ENCODE measurements around the gene ARHGEF25. TPM values are rescaled to one million over a fixed set of nuclear protein-coding genes. Genes with fewer than 3 reads are reported as not detected.

The ARHGEF25 gene
- total and polyA plus RNA-seq, 2 of the 13 experiments (the other 11 are each of a cell fraction or from before 2014, with no cell fraction given), result 11.5 to 12.5 TPM

GRCh38 chr12:57590864-57591781 is 20.1 kb upstream of the ARHGEF25 start, which contains the start of gene PIP4K2C (continued):
- TF ChIP-seq ZBTB37 (CRISPR knock-in tag; IDR thresholded peaks at IDR 0.05) (no peak), MZF1 (CRISPR knock-in tag; IDR thresholded peaks at IDR 0.05; ENCODE audit: borderline replicate concordance) (no peak), SCMH1 (CRISPR knock-in tag; IDR thresholded peaks at IDR 0.05; ENCODE audit: borderline replicate concordance) (no peak), ZNF724P (CRISPR knock-in tag; IDR thresholded peaks at IDR 0.05; ENCODE audit: borderline replicate concordance) (0 out of 2 replicates have a peak, but pooled peaks have one; percentile 5), JUN (CRISPR knock-in tag; IDR thresholded peaks at IDR 0.05) (peak; percentile 18; the same call in 1 of the 2 replicates), TARDBP (CRISPR knock-in tag; IDR thresholded peaks at IDR 0.05) (no peak; the same call in 1 of the 2 replicates), HCFC1 (IDR thresholded peaks at IDR 0.05; ENCODE audit: low read depth, low read length) (no peak), FOXC1 (CRISPR knock-in tag; IDR thresholded peaks at IDR 0.05; ENCODE audit: borderline replicate concordance) (no peak; the same call in 1 of the 2 replicates), SMAD9 (CRISPR knock-in tag; IDR thresholded peaks at IDR 0.05) (no peak), SNAI1 (CRISPR knock-in tag; IDR thresholded peaks at IDR 0.05; ENCODE audit: borderline replicate concordance) (0 out of 2 replicates have a peak, but pooled peaks have one; percentile 66), TBX2 (CRISPR knock-in tag; IDR thresholded peaks at IDR 0.05; ENCODE audit: borderline replicate concordance) (peak; percentile 28; the same call in 1 of the 2 replicates), BCL6 (CRISPR knock-in tag; IDR thresholded peaks at IDR 0.05) (no peak), ZNF567 (CRISPR knock-in tag; IDR thresholded peaks at IDR 0.05; ENCODE audit: borderline replicate concordance) (no peak), YEATS4 (CRISPR knock-in tag; IDR thresholded peaks at IDR 0.05; ENCODE audit: borderline replicate concordance) (no peak), ZIK1 (CRISPR knock-in tag; IDR thresholded peaks at IDR 0.05; ENCODE audit: borderline replicate concordance, low read depth) (no peak), RFXANK (CRISPR knock-in tag; IDR thresholded peaks at IDR 0.05) (no peak), MED1 (CRISPR knock-in tag; IDR thresholded peaks at IDR 0.05) (no peak), ATF7 (IDR thresholded peaks at IDR 0.05) (no peak), ATF7 (CRISPR knock-in tag; IDR thresholded peaks at IDR 0.05) (no peak), ZNF710 (CRISPR knock-in tag; IDR thresholded peaks at IDR 0.05; ENCODE audit: borderline replicate concordance) (0 out of 2 replicates have a peak, but pooled peaks have one; percentile 44), ZFP1 (CRISPR knock-in tag; IDR thresholded peaks at IDR 0.05) (no peak), BRD4 (CRISPR knock-in tag; IDR thresholded peaks at IDR 0.05) (no peak), ZXDC (CRISPR knock-in tag; IDR thresholded peaks at IDR 0.05) (no peak)
- TF ChIP-seq, protein P1, sequence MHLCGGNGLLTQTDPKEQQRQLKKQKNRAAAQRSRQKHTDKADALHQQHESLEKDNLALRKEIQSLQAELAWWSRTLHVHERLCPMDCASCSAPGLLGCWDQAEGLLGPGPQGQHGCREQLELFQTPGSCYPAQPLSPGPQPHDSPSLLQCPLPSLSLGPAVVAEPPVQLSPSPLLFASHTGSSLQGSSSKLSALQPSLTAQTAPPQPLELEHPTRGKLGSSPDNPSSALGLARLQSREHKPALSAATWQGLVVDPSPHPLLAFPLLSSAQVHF (CRISPR knock-in tag; IDR thresholded peaks at IDR 0.05), result no peak
